ENCODE results near the gene DLG2.

Gene DLG2

GRCh38 chr11:84963240-84963639, 663.9 kb downstream of the DLG2 start:
- DNase-seq: no peak

GRCh38 chr11:84962018-84962417, 665.1 kb downstream of the DLG2 start:
- no peak for DNase-seq

- DNase-seq: no peak
These were observed 668.8 kb downstream of the DLG2 start for GRCh38 chr11:84958295-84958694.

DNA sequence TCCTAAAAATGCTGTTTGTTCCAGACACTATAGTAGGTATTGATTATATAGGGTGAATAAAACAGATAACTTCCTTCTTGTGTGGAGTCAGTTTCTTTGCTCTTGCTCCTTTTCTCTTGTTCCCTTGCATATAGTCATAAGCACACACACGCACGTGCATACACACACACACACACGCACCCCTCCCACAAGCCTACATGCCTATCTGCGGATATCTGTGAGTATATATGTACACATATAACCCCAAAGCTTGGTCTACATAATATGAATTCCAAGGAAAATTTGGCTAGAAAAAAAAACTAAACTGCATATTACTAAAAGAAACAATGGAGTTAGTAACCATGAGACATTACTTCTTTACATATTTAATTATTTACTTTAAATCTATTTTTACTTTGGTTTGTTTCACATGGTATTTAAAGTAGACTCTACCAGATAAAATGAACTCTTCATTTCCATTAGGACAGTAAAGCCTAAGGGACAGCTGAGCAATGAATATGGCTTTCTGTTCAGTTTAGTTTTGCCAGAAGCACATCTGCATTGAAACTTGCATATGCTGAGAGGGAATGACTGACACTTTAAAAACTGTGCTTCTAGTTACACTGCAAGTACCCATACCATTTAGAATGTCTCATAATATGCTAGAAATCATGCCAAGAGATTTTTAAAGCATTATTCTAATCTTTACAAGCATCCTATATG, 676.4 kb downstream of the DLG2 start:
- no peak for DNase-seq

- no peak for DNase-seq
These were observed 679.1 kb downstream of the DLG2 start for GRCh38 chr11:84947970-84948580.

DNA sequence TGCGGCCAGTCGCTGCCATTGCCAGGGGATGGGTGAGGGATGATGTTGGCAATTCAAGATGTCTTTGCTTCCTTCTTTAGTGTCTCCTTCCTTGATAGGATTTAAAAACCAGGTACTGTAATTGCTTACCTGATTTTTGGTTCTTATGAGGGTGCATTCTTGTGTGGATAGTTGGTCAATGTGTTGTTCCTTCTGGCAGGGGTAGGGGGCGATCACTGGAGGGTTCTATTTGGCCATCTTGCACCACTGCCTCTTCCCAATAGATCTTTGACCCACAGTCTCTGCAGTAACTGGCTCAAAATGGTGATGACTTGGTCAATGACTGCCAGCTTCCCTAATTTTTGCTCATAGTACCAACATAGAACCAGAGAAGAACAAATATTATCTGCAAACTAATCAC, 680.1 kb downstream of the DLG2 start:
- DNase-seq: no peak

- no peak for DNase-seq
These were observed 696.3 kb downstream of the DLG2 start for GRCh38 chr11:84930863-84931262.

DNA sequence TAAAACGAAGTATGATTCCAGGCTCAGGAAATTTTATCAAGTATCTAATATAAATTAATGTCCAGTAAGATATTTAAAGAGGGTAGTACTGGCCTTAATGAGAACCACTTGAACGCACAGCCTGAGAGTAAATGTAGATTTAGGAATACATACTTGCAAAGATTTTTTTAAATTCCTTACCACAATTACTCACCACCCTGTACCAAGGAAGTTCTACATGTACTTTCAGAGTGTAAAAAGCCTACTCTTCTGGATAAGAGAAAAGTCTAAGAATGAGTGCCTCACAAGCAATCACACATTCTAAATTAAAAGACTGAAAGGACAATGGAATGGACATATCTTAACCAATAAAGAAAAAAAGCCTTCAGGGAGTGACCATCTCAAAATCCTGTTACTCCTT, 697.4 kb downstream of the DLG2 start:
- DNase-seq: no peak

GRCh38 chr11:84924154-84924692, 702.9 kb downstream of the DLG2 start:
- DNase-seq: no peak

- no peak for DNase-seq
These were observed 703.7 kb downstream of the DLG2 start for GRCh38 chr11:84923489-84923888.

DNA sequence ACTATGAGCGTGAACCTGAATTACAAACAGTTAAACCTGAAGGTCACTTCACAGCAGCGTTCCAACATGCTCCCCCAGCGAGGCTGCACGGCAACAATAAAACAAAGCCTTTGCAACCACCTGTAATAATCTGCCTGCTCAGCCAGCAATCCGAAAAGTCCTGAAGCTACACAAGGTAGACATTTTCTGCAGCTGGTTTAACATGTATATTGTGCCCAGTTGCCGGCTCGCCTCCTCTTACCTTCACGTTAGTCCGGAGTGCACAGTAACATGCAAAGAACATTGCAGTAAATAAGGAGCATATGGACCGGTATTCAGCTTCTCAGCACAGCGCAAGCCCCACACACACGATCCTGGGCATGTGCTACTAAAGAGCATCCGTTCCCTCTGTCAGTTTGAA, 704.3 kb downstream of the DLG2 start:
- DNase-seq: no peak

DNA sequence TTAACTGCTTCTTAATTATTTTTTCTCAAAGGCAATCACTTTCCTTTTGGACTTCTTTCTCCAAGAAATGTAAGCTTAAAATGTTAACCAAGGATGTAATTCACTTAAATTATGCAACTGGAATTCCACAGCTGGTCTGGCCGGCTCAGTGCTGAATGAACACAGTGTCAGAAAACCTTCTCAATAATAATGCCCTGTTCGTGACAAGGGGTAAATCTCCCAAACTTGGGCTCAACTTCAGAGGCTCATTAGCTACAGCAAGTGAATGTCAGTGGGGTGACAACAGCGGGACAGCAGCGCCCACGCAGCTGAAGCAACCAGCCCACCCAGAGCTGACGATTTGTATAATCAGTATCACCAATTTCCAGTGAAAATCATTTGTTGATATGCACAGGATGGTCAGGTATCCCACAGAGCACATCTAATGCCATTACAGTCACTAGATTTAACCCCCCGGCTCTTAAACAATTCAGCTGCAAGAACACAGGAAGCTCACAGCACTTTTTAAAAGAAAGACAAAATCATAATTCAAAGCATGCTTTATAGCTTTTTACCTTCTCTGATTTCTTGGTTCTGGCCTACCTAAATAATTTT, 704.8 kb downstream of the DLG2 start:
- no peak for DNase-seq

- no peak for DNase-seq
These were observed 712.6 kb downstream of the DLG2 start for GRCh38 chr11:84914511-84914910.

GRCh38 chr11:84909740-84910139, 717.4 kb downstream of the DLG2 start:
- no peak for DNase-seq

- no peak for DNase-seq
These were observed 720.1 kb downstream of the DLG2 start for GRCh38 chr11:84906995-84907394.

DNA sequence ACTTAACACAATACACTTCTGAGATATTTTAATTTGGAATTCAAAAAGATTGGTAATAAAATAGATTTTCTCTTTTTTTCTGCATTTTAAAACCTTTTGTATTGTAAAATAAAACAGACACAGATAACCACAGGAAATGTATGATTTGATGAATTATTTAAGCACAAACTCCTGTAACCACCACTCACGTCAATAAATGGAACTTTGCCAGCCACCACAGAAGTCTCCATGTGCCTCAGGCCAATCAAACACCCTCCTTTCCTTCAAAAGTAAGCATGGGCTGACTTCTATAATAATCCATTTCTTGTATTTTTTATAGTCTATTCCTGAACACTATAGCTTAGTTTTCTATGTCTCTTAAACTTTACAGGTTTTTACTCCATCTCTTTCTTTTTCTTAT, 721.7 kb downstream of the DLG2 start:
- DNase-seq: no peak

GRCh38 chr11:84902445-84902844, 724.7 kb downstream of the DLG2 start:
- DNase-seq: no peak

DNA sequence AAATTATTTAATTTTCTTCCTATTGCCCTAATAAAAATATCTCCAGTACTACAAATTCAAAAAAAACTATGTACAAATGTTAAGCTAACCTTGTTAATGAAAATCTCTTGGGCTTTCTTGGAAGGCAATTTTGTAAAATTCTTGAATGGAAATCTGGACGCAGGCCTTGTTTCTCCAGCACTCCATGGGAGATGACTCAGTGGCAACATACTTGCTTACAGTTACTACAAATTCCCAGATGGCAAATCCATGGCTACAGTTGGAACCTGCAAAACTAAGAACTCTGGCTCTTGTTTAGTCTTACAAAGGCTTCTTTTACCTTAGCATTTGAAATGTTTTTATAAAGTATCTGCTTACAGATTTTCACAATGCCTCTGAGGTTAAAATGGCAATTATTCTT, 725.2 kb downstream of the DLG2 start:
- no peak for DNase-seq

- DNase-seq: no peak
These were observed 727.4 kb downstream of the DLG2 start for GRCh38 chr11:84899740-84900139.

GRCh38 chr11:84899134-84899533, 728.0 kb downstream of the DLG2 start:
- DNase-seq: no peak

DNA sequence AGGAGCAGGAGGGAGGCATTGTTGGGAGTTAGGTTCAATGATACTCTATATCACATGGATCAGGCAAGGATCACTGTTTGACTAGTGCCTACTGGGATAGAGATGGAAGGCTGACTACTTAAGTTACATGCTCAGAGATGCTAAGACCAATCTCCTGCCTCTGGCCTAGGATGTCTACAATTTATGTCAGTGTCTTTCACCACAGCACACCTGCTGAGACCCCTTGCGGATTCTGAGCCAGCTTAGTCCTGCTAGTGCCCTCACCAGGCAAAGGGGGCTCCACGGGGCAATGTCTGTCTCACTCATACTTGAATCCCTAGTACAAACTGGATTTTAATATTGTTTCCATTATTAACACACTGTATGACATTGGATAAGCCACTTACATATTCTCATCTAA, 732.5 kb downstream of the DLG2 start:
- DNase-seq: no peak

GRCh38 chr11:84890676-84891075, 736.5 kb downstream of the DLG2 start:
- no peak for DNase-seq

- DNase-seq: no peak
These were observed 737.6 kb downstream of the DLG2 start for GRCh38 chr11:84889556-84889955.

DNA sequence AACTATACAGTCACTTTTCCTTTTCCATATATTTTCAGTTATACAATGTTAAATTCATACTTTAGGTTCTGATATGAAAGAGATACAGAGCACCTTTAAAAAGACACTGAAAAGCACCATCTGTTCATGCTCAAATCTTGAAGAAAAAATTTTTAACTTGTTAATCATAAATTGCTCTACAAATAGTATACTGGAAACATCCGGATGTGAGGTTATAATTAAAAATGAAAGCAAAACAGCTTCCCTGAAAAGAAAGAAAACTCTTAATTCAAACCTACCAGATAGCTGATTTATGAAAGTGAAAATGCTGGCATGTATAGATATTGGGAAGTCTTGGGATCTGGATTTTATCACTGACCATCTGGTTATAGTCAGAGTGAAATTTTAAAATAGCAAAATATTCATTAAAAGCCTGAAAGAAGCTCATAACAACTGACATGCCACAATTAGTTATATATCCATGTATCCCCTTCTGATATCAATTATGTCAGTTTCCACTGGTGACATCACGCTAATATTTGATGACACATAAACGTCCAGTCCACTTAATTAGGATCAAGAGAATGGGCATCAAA, 740.0 kb downstream of the DLG2 start:
- DNase-seq: no peak

All from stimulated activated CD4-positive, alpha-beta T cell treated with anti-CD3 and anti-CD28 coated beads, Interleukin-4, amount 100 ng/mL, for 1 hour (primary cell).